Measurements from ENCODE around the gene HS3ST3A1.

HS3ST3A1 gene

GRCh38 chr17:13642188-13642587 is 40.5 kb upstream of the HS3ST3A1 start:
- H3K4me3 ChIP-seq (ENCODE audit: low read depth, low read length) = no peak overlapping the region
- no peak for DNase-seq (ENCODE audit: low read depth)
- no peak for TF ChIP-seq CTCF (conservative IDR thresholded peaks at IDR 0.05; ENCODE audit: low read depth, low read length)

GRCh38 chr17:13640551-13640950 is 38.8 kb upstream of the HS3ST3A1 start:
- no peak for TF ChIP-seq CTCF (conservative IDR thresholded peaks at IDR 0.05; ENCODE audit: low read depth, low read length)
- no peak overlapping the region for H3K4me3 ChIP-seq (ENCODE audit: low read depth, low read length)
- DNase-seq (ENCODE audit: low read depth) = no peak

- peak; percentile 22 for DNase-seq (ENCODE audit: low read depth)
- no peak for TF ChIP-seq CTCF (conservative IDR thresholded peaks at IDR 0.05; ENCODE audit: low read depth, low read length)
- no peak overlapping the region for H3K4me3 ChIP-seq (ENCODE audit: low read depth, low read length)
Measured at GRCh38 chr17:13638855-13639458, 37.2 kb upstream of the HS3ST3A1 start.

- TF ChIP-seq CTCF (conservative IDR thresholded peaks at IDR 0.05; ENCODE audit: low read depth, low read length) = no peak
- no peak for DNase-seq (ENCODE audit: low read depth)
- H3K4me3 ChIP-seq (ENCODE audit: low read depth, low read length) = no peak overlapping the region
Measured at GRCh38 chr17:13636951-13637350, 35.2 kb upstream of the HS3ST3A1 start.

- no peak for DNase-seq (ENCODE audit: low read depth)
- H3K4me3 ChIP-seq (ENCODE audit: low read depth, low read length) = no peak overlapping the region
- TF ChIP-seq CTCF (conservative IDR thresholded peaks at IDR 0.05; ENCODE audit: low read depth, low read length) = no peak
Measured at GRCh38 chr17:13635951-13636350, 34.2 kb upstream of the HS3ST3A1 start.

GRCh38 chr17:13634021-13634420 is 32.3 kb upstream of the HS3ST3A1 start:
- DNase-seq (ENCODE audit: low read depth) = peak; percentile 50
- H3K4me3 ChIP-seq (ENCODE audit: low read depth, low read length) = no peak overlapping the region
- no peak for TF ChIP-seq CTCF (conservative IDR thresholded peaks at IDR 0.05; ENCODE audit: low read depth, low read length)

GRCh38 chr17:13631529-13631928 is 29.8 kb upstream of the HS3ST3A1 start:
- TF ChIP-seq CTCF (conservative IDR thresholded peaks at IDR 0.05; ENCODE audit: low read depth, low read length) = no peak
- no peak overlapping the region for H3K4me3 ChIP-seq (ENCODE audit: low read depth, low read length)
- DNase-seq (ENCODE audit: low read depth) = peak; percentile 4
